Testis (tissue), 2 donors: ENCODE measurements around the gene TSPAN11.

Source experiments
- CTCF ChIP-seq, 3 experiments: fragments of 450-650 bp in 2 of 3; fragments of 200-600 bp in 1 of 3; sonication (generic) in 1 of 3; IDR thresholded peaks; one replicate each; pipeline ENCODE4 v1.5.1; 2016 to 2019; ENCODE audit warnings: antibody characterized with exemption in 3 of 3, mild to moderate bottlenecking in 2 of 3, moderate library complexity in 1 of 3
- POLR2A ChIP-seq: fragments of 450-650 bp; IDR thresholded peaks from one replicate; pipeline ENCODE4 v1.6.1; 2017; ENCODE audit warnings: antibody characterized with exemption, mild to moderate bottlenecking, moderate library complexity

- TF ChIP-seq CTCF (IDR thresholded peaks at IDR 0.05) (no peak), POLR2A (no peak)
Observed at GRCh38 chr12:31002361-31002725, 75.8 kb downstream of the TSPAN11 start.
